NCI-H524 (cell line): ENCODE measurements around the gene FAM83E.
"Not testable (repeated sequence)": the region's sequence is repeated elsewhere in the genome, so short reads cannot be mapped to it uniquely, and the experiment has no call there.

ENCODE experiments used
- DNase-seq, 2 experiments: peaks; one replicate each; lab custom pipeline; 2025; lab: John Stamatoyannopoulos, UW

Gene FAM83E

DNA sequence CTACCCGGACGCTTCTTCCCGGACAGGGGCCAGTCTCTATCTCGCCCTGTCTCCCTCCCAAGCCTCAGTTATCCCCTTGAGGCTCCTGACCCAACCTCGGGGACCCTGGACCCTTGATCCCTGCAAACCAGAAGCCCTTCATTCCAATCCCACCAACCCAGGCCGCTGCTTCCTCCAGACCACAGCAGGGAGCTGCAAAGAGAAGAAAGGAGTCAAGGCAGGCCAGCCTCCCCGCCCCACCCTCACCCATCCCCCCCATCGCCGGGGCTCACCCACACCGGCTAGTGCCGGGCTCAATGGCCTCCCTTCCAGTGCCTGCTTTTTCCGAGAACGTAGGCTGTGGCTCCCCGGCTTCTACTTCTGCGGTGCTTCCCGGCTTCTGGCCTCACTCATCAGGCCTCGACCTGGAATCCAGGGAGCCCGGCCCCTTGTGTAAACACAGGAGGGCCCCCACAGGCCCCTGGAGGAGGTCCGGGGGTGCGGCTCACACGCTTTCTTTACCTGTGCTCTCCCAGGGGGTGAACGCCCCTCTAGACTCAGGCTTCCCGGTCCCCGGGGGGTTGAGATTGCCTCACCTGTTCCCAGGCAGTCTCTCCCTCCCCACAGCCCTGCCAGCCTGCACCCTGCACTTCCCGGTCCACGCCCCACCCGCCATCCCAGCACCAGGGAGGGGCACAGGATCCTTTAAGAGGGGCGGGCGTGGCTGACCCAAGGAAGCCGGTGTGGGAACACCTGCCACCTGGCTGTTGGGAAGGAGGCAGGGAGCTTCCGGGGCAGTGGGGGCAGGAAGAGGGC lies at the start of gene FAM83E:
FAM83E (minus strand) TSS at position 641 of the 795 bp plus-strand sequence. CDS start 1,704 bp downstream, outside the sequence.
- no peak for DNase-seq

GRCh38 chr19:48664476-48664875 lies 49.6 kb upstream of the FAM83E start:
- DNase-seq, result no peak

GRCh38 chr19:48663667-48664066 lies 48.8 kb upstream of the FAM83E start:
- no peak for DNase-seq

DNA sequence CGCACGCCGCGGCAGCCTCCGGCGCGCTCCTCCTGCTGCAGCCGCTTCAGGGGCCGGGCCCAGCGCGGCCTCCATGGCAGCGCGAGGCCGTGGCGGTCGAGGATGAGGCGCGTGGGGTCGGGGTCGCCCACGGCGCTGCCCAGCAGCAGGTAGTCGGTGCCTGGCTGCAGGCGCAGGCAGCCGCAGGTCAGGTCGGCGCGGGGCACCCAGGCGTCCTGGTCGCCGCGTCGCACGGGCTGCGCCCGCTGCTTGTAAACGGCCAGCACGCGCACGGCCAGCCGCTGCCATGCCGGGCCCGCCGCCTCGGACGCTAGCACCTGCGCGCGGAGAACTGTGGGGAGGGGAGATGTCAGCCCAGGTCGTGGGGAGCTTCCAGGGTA lies 46.8 kb upstream of the FAM83E start:
- DNase-seq, result no peak

DNA sequence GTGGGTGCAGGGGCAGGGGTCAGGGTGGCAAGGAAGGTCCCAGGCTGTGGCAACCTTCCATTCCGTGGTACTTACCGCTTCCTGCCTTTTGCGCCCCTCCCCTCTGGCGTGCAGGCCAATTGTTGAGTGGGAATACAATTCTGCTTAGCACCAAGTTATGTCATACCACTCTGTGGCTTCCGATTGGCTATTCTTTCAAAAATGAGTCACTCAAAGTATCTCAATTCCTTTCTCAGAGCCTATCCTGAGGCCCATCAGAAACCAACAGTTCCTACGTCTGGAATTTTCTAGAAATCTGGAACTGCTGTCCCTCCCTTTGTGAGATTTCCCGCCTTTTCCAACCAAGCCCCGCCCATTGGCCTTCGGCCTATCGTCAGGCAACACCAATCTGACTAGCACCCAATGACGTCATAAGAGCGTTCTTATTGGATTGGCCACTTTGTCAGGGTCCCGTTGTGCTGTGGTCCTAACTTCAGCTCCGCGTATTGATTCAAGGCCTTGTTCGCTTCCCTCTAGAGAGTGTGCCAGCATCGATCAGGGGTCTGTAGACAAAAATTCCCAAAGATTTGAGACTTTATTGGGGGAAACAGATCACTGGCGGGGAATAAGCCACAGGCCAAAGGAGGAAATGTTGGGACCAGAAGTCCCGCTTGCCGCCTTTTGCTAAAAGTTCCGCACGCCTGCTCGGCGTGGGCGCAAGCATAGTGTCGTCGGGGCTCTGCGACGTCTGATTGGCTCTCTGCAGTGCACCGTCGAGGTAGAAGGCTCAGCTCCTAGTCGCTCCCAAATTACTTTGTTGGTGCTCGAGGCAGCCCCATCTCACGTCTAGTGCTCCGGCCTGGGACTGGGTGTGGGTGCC lies 46.2 kb upstream of the FAM83E start:
- DNase-seq, result peak; percentile 39 to 61

DNA sequence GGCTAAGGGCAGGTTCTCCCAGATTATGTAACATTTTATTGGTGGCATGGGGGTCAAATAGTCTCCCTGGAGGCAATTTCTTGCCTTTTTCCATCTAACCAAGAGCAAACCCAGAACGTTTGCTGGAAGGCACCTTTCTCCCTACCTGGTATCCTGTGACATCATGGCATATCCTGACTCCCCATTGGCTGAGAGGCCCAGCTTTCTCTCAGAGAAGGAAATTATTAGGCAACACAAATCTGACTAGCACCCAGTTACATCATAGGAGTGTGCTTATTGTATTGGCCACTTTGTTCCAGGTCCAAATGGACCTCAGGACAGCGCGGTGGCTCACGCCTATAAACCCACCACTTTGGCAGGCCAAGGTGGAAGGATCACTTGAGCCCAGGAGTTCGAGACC lies 44.9 kb upstream of the FAM83E start:
- no peak for DNase-seq

GRCh38 chr19:48658483-48658882 lies 43.6 kb upstream of the FAM83E start:
- no peak for DNase-seq

- DNase-seq, result not testable (repeated sequence)
Observed at GRCh38 chr19:48657828-48658227, 43.0 kb upstream of the FAM83E start.

- DNase-seq, result no peak
Observed at GRCh38 chr19:48656840-48657474, 42.1 kb upstream of the FAM83E start.

DNA sequence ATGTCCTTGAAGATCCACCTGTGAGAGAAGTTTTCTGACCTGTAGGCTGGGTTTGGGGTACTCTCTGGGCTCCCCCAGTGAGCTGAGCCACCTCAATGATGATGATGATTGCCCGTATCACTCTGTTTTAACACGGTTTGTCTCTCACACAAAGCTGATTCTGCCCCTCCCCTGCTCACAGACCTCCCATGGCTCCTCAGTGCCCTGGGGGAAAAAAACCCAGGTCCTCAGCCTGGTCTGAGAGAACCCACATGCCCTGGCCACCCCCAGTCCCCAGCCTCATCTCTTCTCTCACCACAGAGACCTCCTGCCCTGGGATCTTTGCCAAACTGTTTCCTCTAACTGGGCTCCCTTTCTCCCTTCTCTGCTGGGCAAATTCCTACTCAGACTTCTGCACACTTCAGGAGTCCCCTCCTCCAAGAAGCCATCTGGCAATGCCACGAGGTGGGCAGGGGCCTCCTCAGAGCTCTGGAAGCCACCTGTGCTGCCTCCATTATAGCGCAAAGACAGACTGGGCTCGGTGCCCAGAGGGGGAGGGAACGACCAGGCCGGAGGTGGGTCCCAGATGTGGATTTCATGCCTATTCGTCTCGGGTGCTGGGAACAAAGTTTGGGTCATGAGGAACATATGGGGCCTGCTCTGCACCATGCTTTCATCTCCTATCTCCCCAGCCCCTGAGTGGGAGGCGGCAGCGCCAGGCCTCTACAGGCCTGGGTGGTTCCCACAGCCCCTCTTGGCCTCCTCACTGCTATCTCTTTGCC lies 39.6 kb upstream of the FAM83E start:
- DNase-seq, result peak; percentile 99 to 100

DNA sequence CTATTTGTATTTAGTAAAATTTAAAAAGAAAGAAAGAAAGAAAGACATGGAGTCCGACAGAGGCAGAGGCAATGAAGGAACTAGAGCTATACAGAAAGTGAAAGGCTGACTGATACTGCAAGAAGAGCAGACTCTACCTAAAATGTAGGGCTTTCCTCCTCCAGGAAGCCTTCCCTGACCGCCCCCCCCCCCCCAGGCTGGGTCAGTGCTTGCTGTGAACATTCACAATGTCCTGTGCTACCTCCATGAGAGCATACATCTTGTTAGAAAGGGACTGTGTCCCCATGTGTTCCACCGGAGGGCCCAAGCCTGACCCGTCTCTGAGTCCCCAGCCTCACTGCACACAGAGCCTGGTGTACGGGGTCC lies 36.8 kb upstream of the FAM83E start:
- DNase-seq, result no peak

GRCh38 chr19:48650974-48651682 lies 36.3 kb upstream of the FAM83E start:
- DNase-seq, result no peak

- peak; percentile 15 to 56 for DNase-seq
Observed at GRCh38 chr19:48648134-48648533, 33.3 kb upstream of the FAM83E start.

DNA sequence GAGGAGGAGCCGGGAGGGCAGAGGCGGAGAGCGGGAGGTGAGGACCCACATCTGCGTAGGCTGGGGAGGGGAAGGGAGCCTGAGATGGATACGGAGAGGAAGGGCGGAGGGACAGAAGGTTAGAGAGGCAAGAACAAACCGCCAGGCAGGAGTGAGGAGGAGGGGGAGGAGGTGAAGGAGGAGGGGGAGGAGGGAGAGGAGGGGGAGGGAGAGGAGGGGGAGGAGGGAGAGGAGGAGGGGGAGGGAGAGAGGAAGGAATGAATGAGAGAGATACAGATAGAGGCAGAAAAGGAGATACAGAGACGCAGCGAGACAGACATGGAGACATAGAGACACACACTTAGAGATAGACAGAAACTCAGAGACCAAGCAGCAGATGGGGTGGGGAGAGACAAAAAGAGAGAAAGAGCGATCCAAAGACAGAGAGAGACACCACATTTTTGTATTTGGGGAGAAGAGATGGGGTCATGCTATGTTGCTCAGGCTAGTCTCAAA lies 31.9 kb upstream of the FAM83E start:
- DNase-seq, result no peak

- DNase-seq, result peak; percentile 95 to 96
Observed at GRCh38 chr19:48646001-48646721, 31.3 kb upstream of the FAM83E start, which contains the start of gene CA11. Gene CA11, minus strand, starts transcription at chr19:48646187. Its CDS starts 555 bp downstream, at chr19:48645632.

DNA sequence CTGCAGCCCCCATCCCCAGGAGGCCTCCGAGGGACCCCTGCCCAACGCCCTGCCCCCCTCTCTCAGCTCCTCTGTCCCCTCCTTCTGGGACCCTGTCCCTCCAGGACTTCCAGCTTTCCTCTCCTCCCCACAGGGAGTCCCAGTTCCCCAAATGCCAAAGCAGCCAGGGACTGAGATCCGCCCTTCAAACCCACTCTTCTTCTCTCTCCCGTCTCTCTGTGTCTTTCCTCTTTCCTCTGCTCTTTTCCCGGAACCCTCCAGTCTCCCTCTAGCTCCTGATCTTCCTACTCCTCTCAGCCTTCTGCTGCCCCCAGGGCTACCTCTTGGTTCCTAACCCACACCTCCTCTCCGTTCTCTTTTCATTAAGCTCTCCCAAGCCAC lies 30.7 kb upstream of the FAM83E start:
- peak in 1 of 2 experiments; percentile 72 for DNase-seq

- DNase-seq, result peak; percentile 82 to 89
Observed at GRCh38 chr19:48644839-48645619, 30.2 kb upstream of the FAM83E start.

GRCh38 chr19:48644355-48644754 lies 29.5 kb upstream of the FAM83E start:
- DNase-seq, result no peak

- no peak for DNase-seq
Observed at GRCh38 chr19:48642862-48643261, 28.0 kb upstream of the FAM83E start.
